OCI-M1 (cell line): ENCODE measurements around the gene RAB11FIP4.

Experiments used
- DNase-seq: peaks from one replicate; lab custom pipeline; 2025; lab: John Stamatoyannopoulos, UW

Gene RAB11FIP4

GRCh38 chr17:31566992-31567373 is 175.5 kb downstream of the RAB11FIP4 start:
- DNase-seq: no peak

GRCh38 chr17:31568121-31568520 is 176.6 kb downstream of the RAB11FIP4 start:
- no peak for DNase-seq

- no peak for DNase-seq
Measured at GRCh38 chr17:31568539-31568938, 177.1 kb downstream of the RAB11FIP4 start.

GRCh38 chr17:31570231-31570630 is 178.8 kb downstream of the RAB11FIP4 start:
- DNase-seq: no peak

- no peak for DNase-seq
Measured at GRCh38 chr17:31570951-31571892, 179.7 kb downstream of the RAB11FIP4 start.

GRCh38 chr17:31572341-31572740 is 180.9 kb downstream of the RAB11FIP4 start:
- no peak for DNase-seq

GRCh38 chr17:31573047-31573446 is 181.6 kb downstream of the RAB11FIP4 start:
- no peak for DNase-seq

GRCh38 chr17:31573861-31574260 is 182.4 kb downstream of the RAB11FIP4 start:
- no peak for DNase-seq

- no peak for DNase-seq
Measured at GRCh38 chr17:31574458-31574857, 183.0 kb downstream of the RAB11FIP4 start.

- DNase-seq: no peak
Measured at GRCh38 chr17:31575043-31575442, 183.6 kb downstream of the RAB11FIP4 start.

GRCh38 chr17:31579265-31579664 is 187.8 kb downstream of the RAB11FIP4 start:
- DNase-seq: no peak

GRCh38 chr17:31580316-31580705 is 188.8 kb downstream of the RAB11FIP4 start:
- no peak for DNase-seq

- DNase-seq: no peak
Measured at GRCh38 chr17:31580706-31581490, 189.4 kb downstream of the RAB11FIP4 start.

- no peak for DNase-seq
Measured at GRCh38 chr17:31581491-31581890, 190.0 kb downstream of the RAB11FIP4 start.

- peak; percentile 26 for DNase-seq
Measured at GRCh38 chr17:31582151-31582907, 190.9 kb downstream of the RAB11FIP4 start.

- no peak for DNase-seq
Measured at GRCh38 chr17:31583772-31584356, 192.4 kb downstream of the RAB11FIP4 start.

GRCh38 chr17:31584438-31585279 is 193.2 kb downstream of the RAB11FIP4 start:
- DNase-seq: no peak

- DNase-seq: no peak
Measured at GRCh38 chr17:31585280-31585630, 193.8 kb downstream of the RAB11FIP4 start.

GRCh38 chr17:31586946-31587345 is 195.5 kb downstream of the RAB11FIP4 start:
- no peak for DNase-seq

- DNase-seq: no peak
Measured at GRCh38 chr17:31587462-31587861, 196.0 kb downstream of the RAB11FIP4 start.
